Mesenchymal stem cell (in vitro differentiated cells and primary cell): ENCODE data around the gene PDE11A.

ENCODE experiments used
- DNase-seq: peaks from one replicate; pipeline ENCODE4 v3.0.0-alpha.2; 2013
- H2AFZ ChIP-seq: one replicate; pipeline ENCODE4 v1.6.1; 2013; ENCODE audit warnings: low read depth, mild to moderate bottlenecking, control low read depth, inconsistent platforms, low read length, moderate library complexity
- H2AK5ac ChIP-seq: 2 replicates; pipeline ENCODE4 v1.6.1; 2013; ENCODE audit warnings: low read length, moderate library complexity, mild to moderate bottlenecking, inconsistent platforms; ENCODE audit not compliant: severe bottlenecking
- H2BK120ac ChIP-seq: one replicate; pipeline ENCODE4 v1.6.1; 2013; ENCODE audit warnings: low read depth, mild to moderate bottlenecking, inconsistent platforms, low read length, moderate library complexity
- H2BK12ac ChIP-seq, 2 experiments: one replicate each; pipeline ENCODE4 v1.6.1; 2013; ENCODE audit warnings: inconsistent platforms in 2 of 2, low read length in 2 of 2, mild to moderate bottlenecking in 2 of 2, moderate library complexity in 2 of 2, control low read depth in 1 of 2
- H2BK15ac ChIP-seq: one replicate; pipeline ENCODE4 v1.6.1; 2013; ENCODE audit warnings: mild to moderate bottlenecking, low read depth, inconsistent platforms; ENCODE audit not compliant: poor library complexity, severe bottlenecking
- H2BK5ac ChIP-seq: 2 replicates; pipeline ENCODE4 v1.6.1; 2013; ENCODE audit warnings: low read depth, mild to moderate bottlenecking, low read length, control low read depth, inconsistent platforms; ENCODE audit not compliant: poor library complexity, severe bottlenecking
- H3K14ac ChIP-seq, 2 experiments: one replicate each; pipeline ENCODE4 v1.6.1; 2013; ENCODE audit warnings: inconsistent platforms in 2 of 2, low read length in 2 of 2, control low read depth in 1 of 2, mild to moderate bottlenecking in 1 of 2, moderate library complexity in 1 of 2
- H3K18ac ChIP-seq, 2 experiments: one replicate each; pipeline ENCODE4 v1.6.1; 2013; ENCODE audit warnings: inconsistent platforms in 2 of 2, low read length in 2 of 2, control low read depth in 1 of 2, low read depth in 1 of 2, mild to moderate bottlenecking in 1 of 2
- H3K23ac ChIP-seq, 2 experiments: one replicate each; pipeline ENCODE4 v1.6.1; 2013; ENCODE audit warnings: inconsistent platforms in 2 of 2, low read length in 2 of 2, mild to moderate bottlenecking in 2 of 2, moderate library complexity in 2 of 2, control low read depth in 1 of 2
- H3K27ac ChIP-seq: 2 replicates; pipeline ENCODE4 v1.5.1; 2013; ENCODE audit warnings: mild to moderate bottlenecking, moderate library complexity, low read length, control low read depth, inconsistent platforms; ENCODE audit not compliant: poor library complexity, severe bottlenecking
- H3K27me3 ChIP-seq, 2 experiments: 2 replicates each; pipeline versions ENCODE4 v1.6.1 to v1.7.0; 2013; ENCODE audit warnings: low read length in 2 of 2, mild to moderate bottlenecking in 2 of 2, moderate library complexity in 2 of 2, control low read depth in 1 of 2, inconsistent platforms in 1 of 2; ENCODE audit not compliant: control insufficient read depth in 1 of 2, insufficient read depth in 1 of 2
- H3K36me3 ChIP-seq, 2 experiments: 2 replicates each; pipeline versions ENCODE4 v1.6.1 to v1.7.0; 2013; ENCODE audit warnings: low read length in 2 of 2, control low read depth in 1 of 2, inconsistent platforms in 1 of 2, low read depth in 1 of 2, mild to moderate bottlenecking in 1 of 2; ENCODE audit not compliant: insufficient read depth in 2 of 2, control insufficient read depth in 1 of 2
- H3K4ac ChIP-seq, 2 experiments: one replicate each; pipeline ENCODE4 v1.6.1; 2013; ENCODE audit warnings: inconsistent platforms in 2 of 2, low read length in 2 of 2, mild to moderate bottlenecking in 2 of 2, moderate library complexity in 2 of 2, control low read depth in 1 of 2, low read depth in 1 of 2
- H3K4me1 ChIP-seq: 2 replicates; pipeline ENCODE4 v1.6.1; 2013; ENCODE audit warnings: low read depth, low read length, control low read depth; ENCODE audit not compliant: control insufficient read depth, insufficient read depth
- H3K4me2 ChIP-seq: 2 replicates; pipeline ENCODE4 v1.6.1; 2013; ENCODE audit warnings: low read length, mild to moderate bottlenecking, inconsistent platforms; ENCODE audit not compliant: poor library complexity, severe bottlenecking
- H3K4me3 ChIP-seq, 2 experiments: 2 replicates each; pipeline versions ENCODE4 v1.5.1 to v1.7.0; 2013; ENCODE audit warnings: low read length in 2 of 2, mild to moderate bottlenecking in 2 of 2, control low read depth in 1 of 2, low read depth in 1 of 2; ENCODE audit not compliant: insufficient read depth in 1 of 2
- H3K79me1 ChIP-seq: replicated peaks from 2 replicates; pipeline ENCODE4 v1.6.1; 2013; ENCODE audit warnings: mild to moderate bottlenecking, control low read depth, low read length, inconsistent platforms; ENCODE audit not compliant: poor library complexity, severe bottlenecking
- H3K9ac ChIP-seq: 2 replicates; pipeline ENCODE4 v1.7.0; 2013; ENCODE audit warnings: mild to moderate bottlenecking, low read length, moderate library complexity
- H3K9me3 ChIP-seq: 2 replicates; pipeline ENCODE4 v1.7.0; 2013; ENCODE audit warnings: mild to moderate bottlenecking, low read length; ENCODE audit not compliant: control insufficient read depth
- H4K8ac ChIP-seq: one replicate; pipeline ENCODE4 v1.6.1; 2013; ENCODE audit warnings: inconsistent platforms, mild to moderate bottlenecking, low read length, moderate library complexity
- H4K91ac ChIP-seq: one replicate; pipeline ENCODE4 v1.6.1; 2013; ENCODE audit warnings: mild to moderate bottlenecking, low read length, inconsistent platforms
- WGBS: methylation state at CpG from one replicate; pipeline ENCODE4 v1.1.7; 2013; ENCODE audit warnings: mixed read lengths; 5-methylcytosine and 5-hydroxymethylcytosine counted together

The PDE11A gene

DNA sequence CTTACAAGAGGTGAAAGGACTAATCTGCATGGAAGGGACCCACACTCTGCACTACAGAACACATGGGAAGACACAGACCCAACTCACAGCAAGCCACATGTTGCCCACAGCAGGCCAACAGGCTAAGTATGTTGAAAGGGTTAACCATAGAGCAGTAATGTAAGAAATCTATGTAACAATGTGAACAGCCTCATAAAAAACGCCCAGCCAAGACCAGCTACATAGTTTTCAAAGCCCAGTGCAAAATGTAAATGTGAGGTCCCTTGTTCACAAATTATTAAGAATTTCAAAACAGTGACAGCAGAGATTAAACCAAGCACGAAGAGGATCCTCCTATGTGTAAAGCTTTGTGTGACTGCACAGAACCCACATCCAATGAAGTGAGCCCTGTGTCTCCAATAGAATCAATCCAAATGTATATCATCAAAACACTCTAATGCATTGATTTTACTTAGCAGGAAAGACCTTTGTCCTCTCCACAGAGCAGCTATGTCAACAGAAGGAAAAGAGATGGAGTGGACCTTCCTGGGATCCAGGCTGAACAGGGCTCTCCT is 469.9 kb downstream of the PDE11A start:
- Histone ChIP-seq H3K27ac (no peak overlapping the region), H3K4me2 (no peak overlapping the region), H2BK15ac (no peak overlapping the region), H3K4me1 (no peaks in the 10 kb centered on the region), H2BK120ac (no peak overlapping the region), H3K4ac (no peak overlapping the region), H2BK12ac (no peak overlapping the region), H3K9me3 (peaks cover 6% of the 10 kb centered on the region), H3K36me3 (no peaks in the 10 kb centered on the region), H3K9ac (no peak overlapping the region), H2AK5ac (no peak overlapping the region), H3K27me3 (peaks cover 4 to 18% of the 10 kb centered on the region in 2 experiments), H3K79me1 (no peaks in the 10 kb centered on the region), H3K14ac (no peak overlapping the region), H2BK5ac (no peak overlapping the region), H4K8ac (no peak overlapping the region), H3K23ac (no peak overlapping the region), H4K91ac (no peak overlapping the region), H3K18ac (no peak overlapping the region), H2AFZ (no peak overlapping the region), H3K4me3 (no peak overlapping the region)
- WGBS, result 78% methylated on average over 2 of the region's 2 CpGs
- DNase-seq, result no peak

DNA sequence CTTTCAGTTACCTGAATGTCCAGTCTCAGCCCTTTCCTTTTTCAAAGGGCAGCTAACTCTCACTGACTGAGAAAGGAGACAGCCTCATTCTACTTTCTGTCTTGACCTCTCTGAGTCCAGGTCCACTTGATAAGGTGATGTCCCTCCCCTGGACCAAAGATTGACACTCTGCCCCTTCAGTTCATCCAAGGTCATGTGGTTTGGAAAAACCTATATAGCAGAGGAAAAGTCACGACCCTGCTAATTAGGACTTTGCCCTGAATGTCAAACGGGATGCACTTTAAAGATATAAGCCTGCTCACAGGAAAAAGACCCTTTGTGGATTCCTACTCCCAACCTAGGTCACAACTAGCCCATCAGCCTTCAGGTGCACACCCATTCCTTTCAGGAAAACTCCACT is 471.7 kb downstream of the PDE11A start:
- H3K27me3 ChIP-seq, result peaks cover 4 to 19% of the 10 kb centered on the region in 2 experiments
- no peak overlapping the region for H2BK5ac ChIP-seq
- H2AFZ ChIP-seq, result no peak overlapping the region
- peaks cover 6% of the 10 kb centered on the region for H3K9me3 ChIP-seq
- no peak overlapping the region for H3K18ac ChIP-seq
- H3K4me2 ChIP-seq, result no peak overlapping the region
- H3K9ac ChIP-seq, result no peak overlapping the region
- H2BK12ac ChIP-seq, result no peak overlapping the region
- no peak overlapping the region for H4K8ac ChIP-seq
- no peaks in the 10 kb centered on the region for H3K36me3 ChIP-seq
- H3K27ac ChIP-seq, result no peak overlapping the region
- H3K79me1 ChIP-seq, result no peaks in the 10 kb centered on the region
- WGBS, result 89% methylated on average over 2 of the region's 2 CpGs
- no peak overlapping the region for H3K4me3 ChIP-seq
- H3K23ac ChIP-seq, result no peak overlapping the region
- no peak for DNase-seq
- no peaks in the 10 kb centered on the region for H3K4me1 ChIP-seq
- no peak overlapping the region for H3K4ac ChIP-seq
- no peak overlapping the region for H2BK15ac ChIP-seq
- H3K14ac ChIP-seq, result no peak overlapping the region
- H4K91ac ChIP-seq, result no peak overlapping the region
- no peak overlapping the region for H2BK120ac ChIP-seq
- H2AK5ac ChIP-seq, result no peak overlapping the region

DNA sequence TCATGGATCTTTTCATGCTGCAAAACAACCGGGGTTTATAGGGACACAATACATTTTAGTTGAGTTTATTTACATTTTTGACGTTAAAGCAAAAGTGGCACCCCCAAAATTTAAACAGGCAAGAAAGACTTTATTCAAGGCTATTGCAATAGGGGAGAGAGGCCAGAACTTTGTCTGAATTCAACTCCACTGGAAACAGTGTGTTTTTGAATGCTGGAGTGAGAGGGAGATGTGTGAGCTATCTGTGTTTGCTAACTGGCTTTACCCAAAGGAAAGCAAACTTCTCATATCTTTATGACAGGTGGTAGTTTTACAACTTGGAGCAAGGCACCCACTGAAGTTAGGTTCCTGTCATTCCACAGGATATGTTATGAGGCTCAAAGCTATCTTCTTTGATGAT is 472.6 kb downstream of the PDE11A start:
- Histone ChIP-seq H3K4me1 (no peaks in the 10 kb centered on the region), H2BK12ac (no peak overlapping the region), H3K27me3 (peaks cover 8 to 23% of the 10 kb centered on the region in 2 experiments), H2AK5ac (no peak overlapping the region), H3K36me3 (no peaks in the 10 kb centered on the region), H4K91ac (no peak overlapping the region), H3K14ac (no peak overlapping the region), H3K4ac (no peak overlapping the region), H3K4me2 (no peak overlapping the region), H2AFZ (no peak overlapping the region), H2BK120ac (no peak overlapping the region), H2BK15ac (no peak overlapping the region), H3K9ac (no peak overlapping the region), H2BK5ac (no peak overlapping the region), H3K23ac (no peak overlapping the region), H3K9me3 (peaks cover 6% of the 10 kb centered on the region), H3K18ac (no peak overlapping the region), H4K8ac (no peak overlapping the region), H3K4me3 (no peak overlapping the region), H3K79me1 (no peaks in the 10 kb centered on the region), H3K27ac (no peak overlapping the region)
- no peak for DNase-seq
- WGBS, result 96% methylated on average over 2 of the region's 2 CpGs

DNA sequence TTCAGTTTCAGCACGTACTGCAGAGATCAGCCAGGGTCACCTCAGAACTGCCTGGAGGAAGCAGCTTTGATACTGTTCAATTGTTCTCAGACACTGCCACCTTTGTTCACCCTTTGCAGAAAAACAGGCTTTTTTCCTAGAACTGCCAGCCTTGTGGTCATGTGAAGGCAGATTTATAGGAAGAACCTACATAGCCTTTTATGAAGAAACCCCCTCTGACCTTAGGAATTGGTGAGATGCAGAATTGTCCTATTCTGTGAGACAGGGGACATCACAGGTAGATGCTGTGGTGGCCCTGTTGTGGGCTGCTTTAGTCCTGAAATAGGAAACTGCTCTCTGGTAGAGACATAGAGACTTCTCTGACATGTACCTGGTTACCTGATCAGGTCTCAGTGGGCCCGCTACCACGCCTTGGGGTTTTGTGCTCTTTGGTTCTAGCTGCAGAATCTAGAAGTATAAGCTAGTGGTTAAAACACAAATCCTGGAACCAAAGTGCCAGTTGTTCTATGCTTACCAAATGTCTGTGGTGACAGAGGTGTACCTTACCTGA is 473.4 kb downstream of the PDE11A start:
- no peak overlapping the region for H2BK5ac ChIP-seq
- no peaks in the 10 kb centered on the region for H3K4me1 ChIP-seq
- H3K4me3 ChIP-seq, result no peak overlapping the region
- H4K8ac ChIP-seq, result no peak overlapping the region
- no peak overlapping the region for H3K4me2 ChIP-seq
- no peak overlapping the region for H3K18ac ChIP-seq
- no peak overlapping the region for H3K14ac ChIP-seq
- WGBS, result 74% methylated on average over 3 of the region's 3 CpGs
- H3K36me3 ChIP-seq, result no peaks in the 10 kb centered on the region
- H2BK120ac ChIP-seq, result no peak overlapping the region
- no peak for DNase-seq
- H3K27ac ChIP-seq, result no peak overlapping the region
- H2BK15ac ChIP-seq, result no peak overlapping the region
- no peaks in the 10 kb centered on the region for H3K79me1 ChIP-seq
- H4K91ac ChIP-seq, result no peak overlapping the region
- no peak overlapping the region for H2BK12ac ChIP-seq
- no peak overlapping the region for H2AFZ ChIP-seq
- H3K9ac ChIP-seq, result no peak overlapping the region
- no peak overlapping the region for H2AK5ac ChIP-seq
- no peak overlapping the region for H3K23ac ChIP-seq
- peaks cover 8 to 23% of the 10 kb centered on the region in 2 experiments for H3K27me3 ChIP-seq
- H3K4ac ChIP-seq, result no peak overlapping the region
- H3K9me3 ChIP-seq, result peaks cover 6% of the 10 kb centered on the region
